ENCODE results near the gene MPP2.

Gene MPP2

DNA sequence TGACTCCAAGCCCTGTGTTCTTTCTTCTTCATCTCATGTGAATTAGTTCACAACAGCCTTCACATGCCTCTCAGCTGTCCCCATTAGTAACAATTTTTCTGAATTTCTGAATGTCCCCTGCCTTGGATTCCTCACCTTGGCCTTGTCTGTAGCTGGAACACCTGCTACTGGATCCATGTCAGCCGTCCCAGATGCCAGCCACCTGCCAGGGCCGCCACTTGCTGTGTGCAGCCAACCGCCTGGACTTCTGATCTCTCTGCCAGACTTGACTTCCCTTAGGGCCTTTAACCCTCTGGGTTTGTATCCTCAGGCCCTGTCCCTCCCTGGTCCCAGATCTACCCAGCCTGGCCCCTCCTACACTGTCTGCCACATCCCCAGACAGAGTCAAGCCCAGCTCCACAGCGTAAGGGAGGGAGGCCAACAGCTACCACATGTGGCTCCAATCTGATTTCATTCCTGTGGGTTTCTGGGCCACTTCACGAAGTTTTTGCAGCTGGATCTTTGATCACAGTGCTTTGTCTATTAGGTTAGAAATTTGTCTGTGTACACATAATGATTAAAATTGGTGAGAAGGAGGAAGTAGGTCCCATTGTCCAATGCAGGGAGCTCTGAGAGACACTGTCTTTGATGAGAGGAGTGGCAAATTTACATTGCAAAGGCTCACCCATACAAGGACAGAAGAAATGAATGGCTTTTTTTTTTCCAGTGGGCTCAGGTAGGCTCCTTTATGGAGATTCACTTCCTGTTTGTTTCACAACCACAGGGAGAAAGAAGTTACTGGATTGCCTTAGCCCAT is 15.3 kb downstream of the MPP2 start:
- no peaks in the 10 kb centered on the region for H4K20me1 ChIP-seq (ENCODE audit: insufficient read depth)
- H3K4me2 ChIP-seq: no peak overlapping the region
- TF ChIP-seq, protein P1, sequence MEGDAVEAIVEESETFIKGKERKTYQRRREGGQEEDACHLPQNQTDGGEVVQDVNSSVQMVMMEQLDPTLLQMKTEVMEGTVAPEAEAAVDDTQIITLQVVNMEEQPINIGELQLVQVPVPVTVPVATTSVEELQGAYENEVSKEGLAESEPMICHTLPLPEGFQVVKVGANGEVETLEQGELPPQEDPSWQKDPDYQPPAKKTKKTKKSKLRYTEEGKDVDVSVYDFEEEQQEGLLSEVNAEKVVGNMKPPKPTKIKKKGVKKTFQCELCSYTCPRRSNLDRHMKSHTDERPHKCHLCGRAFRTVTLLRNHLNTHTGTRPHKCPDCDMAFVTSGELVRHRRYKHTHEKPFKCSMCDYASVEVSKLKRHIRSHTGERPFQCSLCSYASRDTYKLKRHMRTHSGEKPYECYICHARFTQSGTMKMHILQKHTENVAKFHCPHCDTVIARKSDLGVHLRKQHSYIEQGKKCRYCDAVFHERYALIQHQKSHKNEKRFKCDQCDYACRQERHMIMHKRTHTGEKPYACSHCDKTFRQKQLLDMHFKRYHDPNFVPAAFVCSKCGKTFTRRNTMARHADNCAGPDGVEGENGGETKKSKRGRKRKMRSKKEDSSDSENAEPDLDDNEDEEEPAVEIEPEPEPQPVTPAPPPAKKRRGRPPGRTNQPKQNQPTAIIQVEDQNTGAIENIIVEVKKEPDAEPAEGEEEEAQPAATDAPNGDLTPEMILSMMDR (conservative IDR thresholded peaks at IDR 0.05; ENCODE audit: low read depth, low read length): no peak
- H3K36me3 ChIP-seq (ENCODE audit: insufficient read depth): no peaks in the 10 kb centered on the region
- H3K79me2 ChIP-seq (ENCODE audit: insufficient read depth, low read depth): no peaks in the 10 kb centered on the region
- no peak overlapping the region for H2AFZ ChIP-seq (ENCODE audit: low read depth)
- no peak overlapping the region for H3K4me3 ChIP-seq (IDR thresholded peaks at IDR 0.05; ENCODE audit: insufficient read depth, low read depth, low read length)
- no peaks in the 10 kb centered on the region for H3K4me1 ChIP-seq (ENCODE audit: low read depth, poor library complexity, severe bottlenecking)
- no peaks in the 10 kb centered on the region for H3K27me3 ChIP-seq (ENCODE audit: insufficient read depth, low read depth)
- no peak overlapping the region for H3K27ac ChIP-seq
- no peak overlapping the region for H3K9ac ChIP-seq

DNA sequence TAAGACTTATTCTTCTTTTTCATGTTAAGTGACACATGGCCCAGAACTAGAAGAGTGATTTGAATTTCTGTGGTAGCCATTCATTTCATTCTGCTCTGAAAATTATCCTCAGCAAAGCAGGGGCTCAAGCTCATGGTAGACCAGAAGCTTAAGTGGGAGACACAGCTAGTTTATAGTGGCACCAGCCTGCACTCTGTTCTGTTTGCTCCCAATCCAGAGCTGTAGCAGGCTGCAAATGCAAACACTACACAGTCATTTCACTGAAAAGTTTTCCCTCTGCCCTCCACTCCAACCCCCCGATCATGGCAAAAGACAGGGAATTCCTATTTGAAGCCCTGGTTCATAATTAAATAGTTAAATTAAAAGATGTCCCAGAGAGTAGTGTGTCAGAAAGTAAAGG is 17.1 kb downstream of the MPP2 start:
- Histone ChIP-seq H3K36me3 (ENCODE audit: insufficient read depth) (no peaks in the 10 kb centered on the region), H3K4me2 (no peak overlapping the region), H4K20me1 (ENCODE audit: insufficient read depth) (no peaks in the 10 kb centered on the region), H3K27me3 (ENCODE audit: insufficient read depth, low read depth) (no peaks in the 10 kb centered on the region), H3K79me2 (ENCODE audit: insufficient read depth, low read depth) (no peaks in the 10 kb centered on the region), H3K4me3 (IDR thresholded peaks at IDR 0.05; ENCODE audit: insufficient read depth, low read depth, low read length) (no peak overlapping the region), H2AFZ (ENCODE audit: low read depth) (no peak overlapping the region), H3K9ac (no peak overlapping the region), H3K27ac (no peak overlapping the region), H3K4me1 (ENCODE audit: low read depth, poor library complexity, severe bottlenecking) (no peaks in the 10 kb centered on the region)
- TF ChIP-seq, protein P1 (conservative IDR thresholded peaks at IDR 0.05; ENCODE audit: low read depth, low read length): no peak

DNA sequence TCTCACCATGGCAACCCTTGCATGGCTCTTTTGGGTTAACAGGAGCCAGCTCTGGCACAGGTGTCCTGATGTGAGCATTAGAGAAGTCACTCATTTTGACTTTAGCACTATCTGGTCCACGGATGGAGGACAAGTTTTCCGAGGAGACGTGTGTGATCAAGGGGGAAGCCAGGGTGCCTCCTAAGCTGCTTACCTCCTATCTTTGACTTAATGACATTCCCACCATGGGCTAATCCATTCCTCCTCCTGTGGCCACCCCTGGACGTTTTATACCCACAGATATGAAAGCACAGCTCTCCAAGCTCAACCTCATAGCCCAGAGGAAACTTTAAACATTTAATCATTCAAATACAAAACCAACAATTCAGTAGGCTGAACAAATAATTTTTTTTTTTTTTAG is 18.8 kb downstream of the MPP2 start:
- Histone ChIP-seq H3K9ac (no peak overlapping the region), H3K4me1 (ENCODE audit: low read depth, poor library complexity, severe bottlenecking) (no peaks in the 10 kb centered on the region), H3K79me2 (ENCODE audit: insufficient read depth, low read depth) (no peaks in the 10 kb centered on the region), H2AFZ (ENCODE audit: low read depth) (no peak overlapping the region), H3K4me2 (no peak overlapping the region), H3K4me3 (IDR thresholded peaks at IDR 0.05; ENCODE audit: insufficient read depth, low read depth, low read length) (no peak overlapping the region), H3K27me3 (ENCODE audit: insufficient read depth, low read depth) (no peaks in the 10 kb centered on the region), H3K36me3 (ENCODE audit: insufficient read depth) (no peaks in the 10 kb centered on the region), H4K20me1 (ENCODE audit: insufficient read depth) (no peaks in the 10 kb centered on the region), H3K27ac (no peak overlapping the region)
- TF ChIP-seq, protein P1 (conservative IDR thresholded peaks at IDR 0.05; ENCODE audit: low read depth, low read length): no peak

DNA sequence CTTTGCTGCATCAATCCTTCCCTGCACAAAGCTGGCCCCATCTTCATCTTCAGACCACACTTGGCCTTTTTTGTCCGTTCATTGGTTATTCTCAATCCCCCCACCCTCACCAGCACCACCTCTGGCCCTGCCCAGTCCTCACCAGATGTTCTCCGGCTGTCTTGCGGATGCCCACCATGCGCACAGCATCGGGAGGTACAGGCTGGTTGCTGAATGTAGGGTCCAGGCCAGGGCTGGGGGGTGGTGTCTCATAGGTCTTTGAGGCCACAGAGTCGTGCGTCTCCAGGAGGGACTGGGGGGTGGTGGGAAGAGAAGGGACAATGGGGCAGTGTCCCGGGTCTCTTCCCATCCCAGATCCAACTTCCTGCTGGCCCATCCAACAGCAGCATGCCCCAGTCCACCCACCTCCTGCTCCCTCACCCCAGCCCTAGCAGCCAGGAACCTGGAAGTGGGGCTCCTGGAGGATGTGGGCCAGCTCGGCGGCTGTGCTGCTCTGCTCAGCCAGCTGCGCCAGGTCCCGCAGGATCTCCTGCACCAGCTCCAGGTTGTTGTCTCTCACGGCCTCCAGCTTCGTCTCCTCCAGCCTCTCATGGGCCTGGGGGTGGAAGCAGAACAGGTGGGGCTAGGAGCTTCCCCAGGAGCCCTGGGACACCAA is 24.4 kb downstream of the MPP2 start:
- Histone ChIP-seq H3K27ac (no peak overlapping the region), H3K4me2 (no peak overlapping the region), H3K79me2 (ENCODE audit: insufficient read depth, low read depth) (no peaks in the 10 kb centered on the region), H3K36me3 (ENCODE audit: insufficient read depth) (no peaks in the 10 kb centered on the region), H3K9ac (no peak overlapping the region), H2AFZ (ENCODE audit: low read depth) (no peak overlapping the region), H3K4me1 (ENCODE audit: low read depth, poor library complexity, severe bottlenecking) (peaks cover 4% of the 10 kb centered on the region), H3K27me3 (ENCODE audit: insufficient read depth, low read depth) (no peaks in the 10 kb centered on the region), H4K20me1 (ENCODE audit: insufficient read depth) (no peaks in the 10 kb centered on the region), H3K4me3 (IDR thresholded peaks at IDR 0.05; ENCODE audit: insufficient read depth, low read depth, low read length) (no peak overlapping the region)
- TF ChIP-seq, protein P1 (conservative IDR thresholded peaks at IDR 0.05; ENCODE audit: low read depth, low read length): no peak
